HepG2 (cell line): ENCODE results near the gene NCOR2. TPM values are rescaled to one million over a fixed set of nuclear protein-coding genes. Genes with fewer than 3 reads are reported as not detected.

Experiments used
- BRD4 ChIP-seq: sonication (generic); formaldehyde crosslinking; IDR thresholded peaks from 2 replicates; pipeline ENCODE4 v1.4.0; 2020; ENCODE audit warnings: missing genetic modification reagents
- NFE2L1 ChIP-seq: sonication (generic); formaldehyde crosslinking; IDR thresholded peaks from 2 replicates; pipeline ENCODE4 v1.4.0; 2020; ENCODE audit warnings: missing genetic modification reagents, mild to moderate bottlenecking, borderline replicate concordance
- RBFOX2 ChIP-seq: fragments of 200-400 bp; formaldehyde crosslinking; IDR thresholded peaks from 2 replicates; pipeline ENCODE4 v1.6.1; 2017; ENCODE audit warnings: low read depth, mild to moderate bottlenecking, low read length
- SRSF1 ChIP-seq: fragments of 200-400 bp; formaldehyde crosslinking; optimal IDR thresholded peaks from 2 replicates; pipeline ENCODE3; 2017; ENCODE audit warnings: mild to moderate bottlenecking, low read depth, low read length, moderate library complexity
- SSRP1 ChIP-seq: IDR thresholded peaks from 2 replicates; pipeline ENCODE4 v1.6.1; 2016; ENCODE audit warnings: control low read depth
- YEATS2 ChIP-seq: sonication (generic); formaldehyde crosslinking; IDR thresholded peaks from 2 replicates; pipeline ENCODE4 v1.4.0; 2020; ENCODE audit warnings: missing genetic modification reagents, borderline replicate concordance
- ZFY ChIP-seq: sonication (generic); formaldehyde crosslinking; IDR thresholded peaks from 2 replicates; pipeline ENCODE4 v1.4.0; 2020; ENCODE audit warnings: missing genetic modification reagents
- ZNF331 ChIP-seq: sonication (generic); formaldehyde crosslinking; IDR thresholded peaks from 2 replicates; pipeline ENCODE4 v1.4.0; 2020; ENCODE audit warnings: missing genetic modification reagents
- ZNF546 ChIP-seq: sonication (generic); formaldehyde crosslinking; conservative IDR thresholded peaks from 2 replicates; pipeline ENCODE4 v1.8.1; 2023; ENCODE audit warnings: mild to moderate bottlenecking, missing genetic modification reagents
- ZNF564 ChIP-seq: sonication (generic); formaldehyde crosslinking; IDR thresholded peaks from 2 replicates; pipeline ENCODE4 v1.8.1; 2023; ENCODE audit warnings: mild to moderate bottlenecking, missing genetic modification reagents
- ZNF839 ChIP-seq: sonication (generic); formaldehyde crosslinking; IDR thresholded peaks from 2 replicates; pipeline ENCODE4 v1.4.0; 2020; ENCODE audit warnings: missing genetic modification reagents, mild to moderate bottlenecking, borderline replicate concordance
- polyA plus RNA-seq, 8 experiments: library from polyadenylated mRNA; depleted of rRNA in 3 of 8; stranded (reverse) in 7 of 8; unstranded in 1 of 8; fragments of >200 nt; fragmentation: Illumina TruSeq in 4 of 8; extraction: Trizol in 4 of 8; gene quantifications; 2 replicates each; pipeline versions ENCODE4 v1.2.1 to v1.2.3, GENCODE V29; 2011 to 2016; ENCODE audit warnings: low read depth in 4 of 8, missing spikeins in 1 of 8, mixed read lengths in 1 of 8; ENCODE audit not compliant: insufficient read depth in 1 of 8
- total RNA-seq, 5 experiments: library from RNA; depleted of rRNA; stranded (reverse); fragments of >200 nt; fragmentation: Illumina TruSeq; extraction: Trizol; gene quantifications; 2 replicates each; pipeline ENCODE4 v1.2.3, GENCODE V29; 2016; ENCODE audit warnings: low read depth in 1 of 5
- TF ChIP-seq, protein P1 (sequence below): sonication (generic); formaldehyde crosslinking; IDR thresholded peaks from 2 replicates; pipeline ENCODE4 v1.8.0; 2022; ENCODE audit warnings: mild to moderate bottlenecking, missing genetic modification reagents; ENCODE audit not compliant: insufficient replicate concordance
- TF ChIP-seq, protein P2 (sequence below): IDR thresholded peaks from 2 replicates; pipeline ENCODE4 v1.6.1; 2016; ENCODE audit warnings: missing biosample characterization, missing genetic modification reagents, low read depth
- TF ChIP-seq, protein P3 (sequence below): IDR thresholded peaks from 2 replicates; pipeline ENCODE4 v1.4.0; 2020; ENCODE audit warnings: mild to moderate bottlenecking, missing genetic modification reagents
- TF ChIP-seq, protein P4 (sequence below): sonication (generic); formaldehyde crosslinking; IDR thresholded peaks from 2 replicates; pipeline ENCODE4 v1.9.0; 2022; ENCODE audit warnings: missing genetic modification reagents, mild to moderate bottlenecking, borderline replicate concordance
- TF ChIP-seq, protein P5 (sequence below): IDR thresholded peaks from 2 replicates; pipeline ENCODE4 v1.6.1; 2012; ENCODE audit warnings: inconsistent platforms
- TF ChIP-seq, protein P6 (sequence below): sonication (generic); formaldehyde crosslinking; conservative IDR thresholded peaks from 2 replicates; pipeline ENCODE4 v1.4.0; 2020; ENCODE audit warnings: missing genetic modification reagents

Gene NCOR2
- total and polyA plus RNA-seq, 2 of the 13 experiments (the other 11 are each of a cell fraction or from before 2014, with no cell fraction given) = 4.5 to 5.7 TPM

DNA sequence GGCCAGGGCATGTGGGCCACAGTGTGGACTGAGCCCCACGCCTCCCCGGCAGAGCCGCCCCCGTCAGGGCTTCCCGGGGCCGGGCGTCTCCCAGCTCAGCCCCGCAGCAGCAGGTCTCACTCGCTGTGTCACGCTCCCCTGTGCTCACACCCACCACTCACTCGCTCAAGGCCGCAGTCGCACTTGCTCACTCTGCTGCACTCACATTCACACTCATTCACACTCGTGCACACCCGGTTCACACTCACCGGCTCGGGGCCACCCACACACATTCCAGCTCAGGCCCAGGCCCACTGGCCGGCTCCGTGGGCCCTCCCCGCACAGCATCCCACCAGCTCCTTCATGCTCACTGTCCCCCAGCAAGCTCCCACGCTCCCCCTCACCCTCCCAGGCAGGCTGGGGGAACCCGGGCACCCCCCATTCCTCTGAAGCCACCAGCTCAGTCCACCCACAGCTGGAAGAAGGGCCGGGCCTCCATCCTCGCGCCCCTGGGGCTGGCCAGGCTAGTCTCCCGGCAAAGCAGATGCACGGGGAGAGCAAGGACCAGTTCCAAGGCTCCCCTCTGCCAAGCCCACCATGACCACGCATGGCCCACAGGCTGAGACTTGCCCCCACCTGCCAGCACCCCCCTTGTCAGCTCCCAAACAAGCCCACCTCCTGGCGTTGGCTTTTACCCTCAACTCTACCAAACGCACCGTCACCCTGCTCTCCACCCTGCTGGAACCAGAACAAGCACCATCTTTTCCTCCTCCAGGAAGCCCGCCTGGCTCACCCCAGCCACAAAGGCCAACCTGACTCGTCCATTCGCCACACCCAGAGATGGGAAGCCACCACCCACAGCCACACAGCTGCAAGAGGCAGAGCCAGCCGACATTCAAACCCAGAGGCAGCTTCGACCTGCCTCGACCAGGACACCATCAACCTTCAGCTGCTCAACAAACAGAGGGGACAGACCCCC is 28.0 kb downstream of the NCOR2 start (continued):
- TF ChIP-seq, protein P1, sequence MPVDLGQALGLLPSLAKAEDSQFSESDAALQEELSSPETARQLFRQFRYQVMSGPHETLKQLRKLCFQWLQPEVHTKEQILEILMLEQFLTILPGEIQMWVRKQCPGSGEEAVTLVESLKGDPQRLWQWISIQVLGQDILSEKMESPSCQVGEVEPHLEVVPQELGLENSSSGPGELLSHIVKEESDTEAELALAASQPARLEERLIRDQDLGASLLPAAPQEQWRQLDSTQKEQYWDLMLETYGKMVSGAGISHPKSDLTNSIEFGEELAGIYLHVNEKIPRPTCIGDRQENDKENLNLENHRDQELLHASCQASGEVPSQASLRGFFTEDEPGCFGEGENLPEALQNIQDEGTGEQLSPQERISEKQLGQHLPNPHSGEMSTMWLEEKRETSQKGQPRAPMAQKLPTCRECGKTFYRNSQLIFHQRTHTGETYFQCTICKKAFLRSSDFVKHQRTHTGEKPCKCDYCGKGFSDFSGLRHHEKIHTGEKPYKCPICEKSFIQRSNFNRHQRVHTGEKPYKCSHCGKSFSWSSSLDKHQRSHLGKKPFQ = peak; percentile 100
- TF ChIP-seq RBFOX2 (0 out of 2 replicates have a peak, but pooled peaks have one; percentile 29), NFE2L1 (CRISPR knock-in tag) (0 out of 2 replicates have a peak, but pooled peaks have one; percentile 29), ZNF546 (CRISPR knock-in tag) (0 out of 2 replicates have a peak, but pooled peaks have one; percentile 42), SSRP1 (no peak), BRD4 (CRISPR knock-in tag) (0 out of 2 replicates have a peak, but pooled peaks have one; percentile 7), ZFY (CRISPR knock-in tag) (peak; percentile 27; the same call in 1 of the 2 replicates), ZNF839 (CRISPR knock-in tag) (peak; percentile 29; the same call in 1 of the 2 replicates), ZNF331 (CRISPR knock-in tag) (no peak), ZNF564 (CRISPR knock-in tag) (0 out of 2 replicates have a peak, but pooled peaks have one; percentile 12), YEATS2 (no peak; the same call in 1 of the 2 replicates), SRSF1 (peak; percentile 61)
- TF ChIP-seq, protein P2, sequence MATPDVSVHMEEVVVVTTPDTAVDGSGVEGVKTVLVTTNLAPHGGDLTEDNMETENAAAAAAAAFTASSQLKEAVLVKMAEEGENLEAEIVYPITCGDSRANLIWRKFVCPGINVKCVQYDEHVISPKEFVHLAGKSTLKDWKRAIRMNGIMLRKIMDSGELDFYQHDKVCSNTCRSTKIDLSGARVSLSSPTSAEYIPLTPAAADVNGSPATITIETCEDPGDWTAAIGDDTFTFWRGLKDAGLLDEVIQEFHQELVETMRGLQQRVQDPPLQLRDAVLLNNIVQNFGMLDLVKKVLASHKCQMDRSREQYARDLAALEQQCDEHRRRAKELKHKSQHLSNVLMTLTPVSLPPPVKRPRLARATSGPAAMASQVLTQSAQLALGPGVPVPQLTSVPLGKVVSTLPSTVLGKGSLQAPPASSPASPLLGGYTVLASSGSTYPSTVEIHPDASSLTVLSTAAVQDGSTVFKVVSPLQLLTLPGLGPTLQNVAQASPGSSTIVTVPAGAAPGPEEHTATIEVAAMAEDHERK = no peak
- TF ChIP-seq, protein P3, sequence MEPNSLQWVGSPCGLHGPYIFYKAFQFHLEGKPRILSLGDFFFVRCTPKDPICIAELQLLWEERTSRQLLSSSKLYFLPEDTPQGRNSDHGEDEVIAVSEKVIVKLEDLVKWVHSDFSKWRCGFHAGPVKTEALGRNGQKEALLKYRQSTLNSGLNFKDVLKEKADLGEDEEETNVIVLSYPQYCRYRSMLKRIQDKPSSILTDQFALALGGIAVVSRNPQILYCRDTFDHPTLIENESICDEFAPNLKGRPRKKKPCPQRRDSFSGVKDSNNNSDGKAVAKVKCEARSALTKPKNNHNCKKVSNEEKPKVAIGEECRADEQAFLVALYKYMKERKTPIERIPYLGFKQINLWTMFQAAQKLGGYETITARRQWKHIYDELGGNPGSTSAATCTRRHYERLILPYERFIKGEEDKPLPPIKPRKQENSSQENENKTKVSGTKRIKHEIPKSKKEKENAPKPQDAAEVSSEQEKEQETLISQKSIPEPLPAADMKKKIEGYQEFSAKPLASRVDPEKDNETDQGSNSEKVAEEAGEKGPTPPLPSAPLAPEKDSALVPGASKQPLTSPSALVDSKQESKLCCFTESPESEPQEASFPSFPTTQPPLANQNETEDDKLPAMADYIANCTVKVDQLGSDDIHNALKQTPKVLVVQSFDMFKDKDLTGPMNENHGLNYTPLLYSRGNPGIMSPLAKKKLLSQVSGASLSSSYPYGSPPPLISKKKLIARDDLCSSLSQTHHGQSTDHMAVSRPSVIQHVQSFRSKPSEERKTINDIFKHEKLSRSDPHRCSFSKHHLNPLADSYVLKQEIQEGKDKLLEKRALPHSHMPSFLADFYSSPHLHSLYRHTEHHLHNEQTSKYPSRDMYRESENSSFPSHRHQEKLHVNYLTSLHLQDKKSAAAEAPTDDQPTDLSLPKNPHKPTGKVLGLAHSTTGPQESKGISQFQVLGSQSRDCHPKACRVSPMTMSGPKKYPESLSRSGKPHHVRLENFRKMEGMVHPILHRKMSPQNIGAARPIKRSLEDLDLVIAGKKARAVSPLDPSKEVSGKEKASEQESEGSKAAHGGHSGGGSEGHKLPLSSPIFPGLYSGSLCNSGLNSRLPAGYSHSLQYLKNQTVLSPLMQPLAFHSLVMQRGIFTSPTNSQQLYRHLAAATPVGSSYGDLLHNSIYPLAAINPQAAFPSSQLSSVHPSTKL (CRISPR knock-in tag) = 0 out of 2 replicates have a peak, but pooled peaks have one; percentile 10
- TF ChIP-seq, protein P4, sequence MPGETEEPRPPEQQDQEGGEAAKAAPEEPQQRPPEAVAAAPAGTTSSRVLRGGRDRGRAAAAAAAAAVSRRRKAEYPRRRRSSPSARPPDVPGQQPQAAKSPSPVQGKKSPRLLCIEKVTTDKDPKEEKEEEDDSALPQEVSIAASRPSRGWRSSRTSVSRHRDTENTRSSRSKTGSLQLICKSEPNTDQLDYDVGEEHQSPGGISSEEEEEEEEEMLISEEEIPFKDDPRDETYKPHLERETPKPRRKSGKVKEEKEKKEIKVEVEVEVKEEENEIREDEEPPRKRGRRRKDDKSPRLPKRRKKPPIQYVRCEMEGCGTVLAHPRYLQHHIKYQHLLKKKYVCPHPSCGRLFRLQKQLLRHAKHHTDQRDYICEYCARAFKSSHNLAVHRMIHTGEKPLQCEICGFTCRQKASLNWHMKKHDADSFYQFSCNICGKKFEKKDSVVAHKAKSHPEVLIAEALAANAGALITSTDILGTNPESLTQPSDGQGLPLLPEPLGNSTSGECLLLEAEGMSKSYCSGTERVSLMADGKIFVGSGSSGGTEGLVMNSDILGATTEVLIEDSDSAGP (CRISPR knock-in tag) = peak; percentile 21; the same call in 1 of the 2 replicates
- TF ChIP-seq, protein P5, sequence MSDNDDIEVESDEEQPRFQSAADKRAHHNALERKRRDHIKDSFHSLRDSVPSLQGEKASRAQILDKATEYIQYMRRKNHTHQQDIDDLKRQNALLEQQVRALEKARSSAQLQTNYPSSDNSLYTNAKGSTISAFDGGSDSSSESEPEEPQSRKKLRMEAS = peak; percentile 1
- TF ChIP-seq, protein P6, sequence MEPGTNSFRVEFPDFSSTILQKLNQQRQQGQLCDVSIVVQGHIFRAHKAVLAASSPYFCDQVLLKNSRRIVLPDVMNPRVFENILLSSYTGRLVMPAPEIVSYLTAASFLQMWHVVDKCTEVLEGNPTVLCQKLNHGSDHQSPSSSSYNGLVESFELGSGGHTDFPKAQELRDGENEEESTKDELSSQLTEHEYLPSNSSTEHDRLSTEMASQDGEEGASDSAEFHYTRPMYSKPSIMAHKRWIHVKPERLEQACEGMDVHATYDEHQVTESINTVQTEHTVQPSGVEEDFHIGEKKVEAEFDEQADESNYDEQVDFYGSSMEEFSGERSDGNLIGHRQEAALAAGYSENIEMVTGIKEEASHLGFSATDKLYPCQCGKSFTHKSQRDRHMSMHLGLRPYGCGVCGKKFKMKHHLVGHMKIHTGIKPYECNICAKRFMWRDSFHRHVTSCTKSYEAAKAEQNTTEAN = peak; percentile 97
